Measurements from ENCODE around the gene SGCD.

Gene SGCD

GRCh38 chr5:156682971-156683370 is 356.0 kb downstream of the SGCD start:
- Mint-ChIP-seq H3K4me3 (no peak overlapping the region), H3K9me3 (no peaks in the 10 kb centered on the region), H3K27ac (no peak overlapping the region), H3K4me1 (ENCODE audit: low read depth in 2 of 2) (peaks cover 0 to 3% of the 10 kb centered on the region in 2 donors), H3K27me3 (peaks cover 21 to 73% of the 10 kb centered on the region in 2 donors), H3K36me3 (ENCODE audit: insufficient read depth) (peaks cover 5% of the 10 kb centered on the region)
- no peak for DNase-seq
- ATAC-seq (replicated peaks): no peak

DNA sequence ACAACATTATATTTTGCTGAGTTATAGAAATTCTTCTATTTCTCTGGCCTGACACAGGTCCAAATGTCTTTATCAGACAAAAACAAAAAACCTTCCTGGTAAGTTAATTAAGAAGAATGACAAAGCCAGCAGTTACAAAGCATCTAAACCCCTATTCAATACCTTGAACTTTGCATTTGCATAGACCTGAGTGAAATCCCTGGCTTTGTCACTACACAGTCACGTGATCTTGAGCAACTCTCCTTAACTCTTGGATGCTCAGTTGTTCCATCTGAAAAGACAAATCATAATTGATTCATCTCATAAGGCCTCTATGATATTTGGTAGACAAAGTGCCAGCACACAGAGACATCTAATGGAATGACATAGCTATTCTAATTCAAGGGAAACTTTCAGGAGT is 356.5 kb downstream of the SGCD start:
- no peak overlapping the region for H3K27ac Mint-ChIP-seq
- peaks cover 26 to 78% of the 10 kb centered on the region in 2 donors for H3K27me3 Mint-ChIP-seq
- H3K9me3 Mint-ChIP-seq: no peaks in the 10 kb centered on the region
- peaks cover 0 to 3% of the 10 kb centered on the region in 2 donors for H3K4me1 Mint-ChIP-seq (ENCODE audit: low read depth in 2 of 2)
- DNase-seq (no peak), ATAC-seq (replicated peaks) (no peak)
- H3K36me3 Mint-ChIP-seq (ENCODE audit: insufficient read depth): peaks cover 5% of the 10 kb centered on the region
- H3K4me3 Mint-ChIP-seq: no peak overlapping the region

DNA sequence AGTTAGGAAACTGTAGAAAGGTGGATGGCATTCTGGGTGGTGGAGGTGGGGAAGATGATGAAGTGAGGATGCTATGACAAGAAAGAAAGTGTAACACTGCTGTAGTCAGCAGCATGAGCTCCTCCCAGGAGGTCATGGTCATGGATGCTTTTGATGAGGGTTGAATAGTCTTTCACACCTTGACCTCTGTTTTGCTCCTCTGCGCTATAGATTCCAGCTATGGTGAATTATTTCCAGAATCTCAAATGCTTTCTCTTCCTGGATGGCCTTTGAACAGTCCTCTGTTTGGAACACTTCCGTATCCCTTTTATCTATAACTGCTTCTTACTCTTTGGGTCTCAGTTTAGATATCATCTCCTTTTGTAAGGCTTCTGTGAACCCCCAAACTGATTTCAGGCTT is 357.3 kb downstream of the SGCD start:
- H3K27ac Mint-ChIP-seq: no peak overlapping the region
- no peaks in the 10 kb centered on the region for H3K9me3 Mint-ChIP-seq
- no peak overlapping the region for H3K4me3 Mint-ChIP-seq
- peaks cover 0 to 3% of the 10 kb centered on the region in 2 donors for H3K4me1 Mint-ChIP-seq (ENCODE audit: low read depth in 2 of 2)
- DNase-seq: no peak
- ATAC-seq (replicated peaks): no peak
- peaks cover 33 to 85% of the 10 kb centered on the region in 2 donors for H3K27me3 Mint-ChIP-seq
- H3K36me3 Mint-ChIP-seq (ENCODE audit: insufficient read depth): peaks cover 5% of the 10 kb centered on the region

DNA sequence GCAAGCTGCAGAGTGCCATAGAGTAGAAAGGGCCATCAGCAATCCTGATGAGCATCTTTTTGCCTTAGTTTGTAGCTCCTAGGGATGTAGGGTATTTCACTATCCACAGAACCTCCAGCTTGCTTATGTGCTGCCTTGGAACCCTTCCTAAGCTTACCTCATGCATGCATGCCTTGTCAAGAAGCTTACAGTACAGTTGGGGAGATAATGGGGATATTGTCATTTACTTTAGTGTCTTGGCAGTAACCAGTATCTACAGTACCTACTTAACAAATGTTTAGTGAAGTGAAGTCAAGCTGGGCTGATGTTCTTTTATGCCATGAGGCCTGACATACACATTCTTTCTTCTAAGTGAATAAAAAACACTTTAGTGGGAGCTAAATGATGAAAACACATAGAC is 358.5 kb downstream of the SGCD start:
- DNase-seq: no peak
- no peak for ATAC-seq (replicated peaks)
- Mint-ChIP-seq H3K4me1 (ENCODE audit: low read depth in 2 of 2) (peaks cover 0 to 3% of the 10 kb centered on the region in 2 donors), H3K9me3 (no peaks in the 10 kb centered on the region), H3K27ac (no peak overlapping the region), H3K4me3 (no peak overlapping the region), H3K36me3 (ENCODE audit: insufficient read depth) (peaks cover 5% of the 10 kb centered on the region), H3K27me3 (peaks cover 41 to 90% of the 10 kb centered on the region in 2 donors)

- H3K27me3 Mint-ChIP-seq: peaks cover 45 to 86% of the 10 kb centered on the region in 2 donors
- ATAC-seq (replicated peaks) (no peak), DNase-seq (no peak)
- H3K9me3 Mint-ChIP-seq: no peaks in the 10 kb centered on the region
- peaks cover 0 to 3% of the 10 kb centered on the region in 2 donors for H3K4me1 Mint-ChIP-seq (ENCODE audit: low read depth in 2 of 2)
- H3K4me3 Mint-ChIP-seq: no peak overlapping the region
- H3K27ac Mint-ChIP-seq: no peak overlapping the region
- H3K36me3 Mint-ChIP-seq (ENCODE audit: insufficient read depth): peaks cover 5% of the 10 kb centered on the region
Measured at GRCh38 chr5:156686380-156686779, 359.4 kb downstream of the SGCD start.

DNA sequence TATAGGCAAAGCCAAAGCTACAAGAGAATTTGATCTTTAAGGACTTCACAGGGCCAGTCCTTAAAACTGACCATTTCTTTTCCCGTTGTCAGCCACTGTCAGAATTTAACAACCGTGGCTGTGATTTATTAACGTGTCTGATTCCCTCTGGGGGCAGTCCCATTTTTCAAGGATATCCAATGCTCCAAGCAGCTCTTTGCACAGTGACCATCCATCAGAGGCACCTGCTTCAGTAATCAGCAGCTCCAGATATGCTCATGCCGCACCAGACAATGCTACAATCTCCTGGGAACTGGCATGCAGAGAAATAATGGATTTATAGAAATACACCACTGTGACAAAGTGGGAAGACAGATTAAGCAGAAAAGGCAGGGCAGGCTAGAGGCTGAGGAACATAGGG is 359.8 kb downstream of the SGCD start:
- DNase-seq: no peak
- no peaks in the 10 kb centered on the region for H3K9me3 Mint-ChIP-seq
- peaks cover 0 to 3% of the 10 kb centered on the region in 2 donors for H3K4me1 Mint-ChIP-seq (ENCODE audit: low read depth in 2 of 2)
- H3K27me3 Mint-ChIP-seq: peaks cover 45 to 82% of the 10 kb centered on the region in 2 donors
- no peak for ATAC-seq (replicated peaks)
- H3K36me3 Mint-ChIP-seq (ENCODE audit: insufficient read depth): peaks cover 5% of the 10 kb centered on the region
- H3K27ac Mint-ChIP-seq: no peak overlapping the region
- no peak overlapping the region for H3K4me3 Mint-ChIP-seq

GRCh38 chr5:156687514-156687913 is 360.6 kb downstream of the SGCD start:
- no peak for DNase-seq
- H3K36me3 Mint-ChIP-seq (ENCODE audit: insufficient read depth): peaks cover 5% of the 10 kb centered on the region
- H3K4me3 Mint-ChIP-seq: no peak overlapping the region
- peaks cover 0 to 3% of the 10 kb centered on the region in 2 donors for H3K4me1 Mint-ChIP-seq (ENCODE audit: low read depth in 2 of 2)
- H3K27me3 Mint-ChIP-seq: peaks cover 45 to 76% of the 10 kb centered on the region in 2 donors
- no peaks in the 10 kb centered on the region for H3K9me3 Mint-ChIP-seq
- H3K27ac Mint-ChIP-seq: no peak overlapping the region
- ATAC-seq (replicated peaks): no peak

DNA sequence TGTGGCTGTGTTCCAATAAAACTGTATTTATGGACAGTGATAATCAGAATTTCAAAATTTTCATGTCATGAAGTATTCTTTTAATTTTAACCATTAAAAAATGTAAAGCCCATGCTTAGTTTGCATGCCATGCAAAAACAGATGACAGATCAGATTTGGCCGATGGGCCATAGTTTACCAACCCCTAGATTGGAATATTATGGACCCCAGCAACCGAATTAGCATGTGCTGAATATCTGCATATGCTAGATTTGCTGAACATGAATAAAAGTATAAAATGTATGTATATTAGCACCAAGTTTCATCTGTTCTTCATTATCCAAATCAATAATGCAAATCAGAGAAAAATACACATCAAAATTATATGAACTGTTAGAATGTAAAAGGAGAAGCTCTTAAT is 364.6 kb downstream of the SGCD start:
- Mint-ChIP-seq H3K27me3 (peaks cover 41 to 45% of the 10 kb centered on the region in 2 donors), H3K9me3 (no peaks in the 10 kb centered on the region), H3K4me3 (no peak overlapping the region), H3K27ac (no peak overlapping the region), H3K4me1 (ENCODE audit: low read depth in 2 of 2) (no peaks in the 10 kb centered on the region), H3K36me3 (ENCODE audit: insufficient read depth) (no peaks in the 10 kb centered on the region)
- ATAC-seq (replicated peaks): no peak
- no peak for DNase-seq

DNA sequence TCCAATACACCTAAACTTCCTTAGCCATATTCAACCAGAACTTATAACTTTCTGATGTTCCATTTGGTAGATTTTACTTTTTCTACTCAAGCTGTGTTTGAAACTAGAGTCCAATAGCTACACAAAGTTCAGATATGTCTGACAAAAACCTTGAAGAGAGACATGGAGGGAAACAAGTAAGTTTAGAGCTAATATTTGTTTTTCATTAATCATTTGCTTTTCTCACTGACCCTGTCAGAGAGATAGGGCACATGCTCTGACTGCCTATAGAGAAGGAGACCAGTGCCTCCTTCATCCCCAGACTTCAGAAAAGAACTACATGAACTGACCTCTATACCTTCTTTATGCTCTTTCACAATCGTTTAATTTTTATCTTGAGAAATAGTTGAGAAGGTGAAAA is 366.1 kb downstream of the SGCD start:
- H3K36me3 Mint-ChIP-seq (ENCODE audit: insufficient read depth): no peaks in the 10 kb centered on the region
- no peaks in the 10 kb centered on the region for H3K9me3 Mint-ChIP-seq
- ATAC-seq (replicated peaks) (no peak), DNase-seq (no peak)
- no peak overlapping the region for H3K27ac Mint-ChIP-seq
- no peak overlapping the region for H3K4me3 Mint-ChIP-seq
- H3K4me1 Mint-ChIP-seq (ENCODE audit: low read depth in 2 of 2): no peaks in the 10 kb centered on the region
- peaks cover 26 to 31% of the 10 kb centered on the region in 2 donors for H3K27me3 Mint-ChIP-seq

- H3K4me1 Mint-ChIP-seq (ENCODE audit: low read depth in 2 of 2): no peaks in the 10 kb centered on the region
- no peak for DNase-seq
- peaks cover 11 to 18% of the 10 kb centered on the region in 2 donors for H3K27me3 Mint-ChIP-seq
- H3K36me3 Mint-ChIP-seq (ENCODE audit: insufficient read depth): no peaks in the 10 kb centered on the region
- H3K27ac Mint-ChIP-seq: no peak overlapping the region
- H3K4me3 Mint-ChIP-seq: no peak overlapping the region
- no peaks in the 10 kb centered on the region for H3K9me3 Mint-ChIP-seq
- ATAC-seq (replicated peaks): no peak
Measured at GRCh38 chr5:156694598-156694997, 367.6 kb downstream of the SGCD start.

DNA sequence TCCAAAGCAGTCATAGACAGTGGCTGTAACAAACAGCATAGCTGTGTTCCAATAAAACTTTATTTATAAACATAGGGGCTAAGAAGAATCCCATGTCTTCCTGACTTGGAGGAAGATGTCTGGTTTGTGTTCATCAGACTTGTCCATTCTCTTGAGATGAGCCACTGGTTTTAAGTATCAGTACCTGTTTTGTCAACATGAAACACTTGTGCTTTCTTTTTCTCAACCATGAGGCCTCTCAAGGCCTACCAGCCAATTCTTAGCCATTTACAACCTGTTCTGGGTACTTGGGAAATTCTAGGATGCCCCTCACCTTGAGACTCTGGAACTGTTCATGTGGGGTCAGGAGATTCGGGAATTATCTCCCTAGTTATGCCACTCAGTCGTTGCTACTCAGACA is 368.8 kb downstream of the SGCD start:
- H3K4me3 Mint-ChIP-seq: no peak overlapping the region
- DNase-seq (no peak), ATAC-seq (replicated peaks) (no peak)
- no peaks in the 10 kb centered on the region for H3K9me3 Mint-ChIP-seq
- no peaks in the 10 kb centered on the region for H3K36me3 Mint-ChIP-seq (ENCODE audit: insufficient read depth)
- H3K27ac Mint-ChIP-seq: no peak overlapping the region
- peaks cover 2 to 15% of the 10 kb centered on the region in 2 donors for H3K27me3 Mint-ChIP-seq
- no peaks in the 10 kb centered on the region for H3K4me1 Mint-ChIP-seq (ENCODE audit: low read depth in 2 of 2)

- no peak overlapping the region for H3K27ac Mint-ChIP-seq
- ATAC-seq (replicated peaks): no peak
- peaks cover 0 to 15% of the 10 kb centered on the region in 2 donors for H3K27me3 Mint-ChIP-seq
- no peaks in the 10 kb centered on the region for H3K36me3 Mint-ChIP-seq (ENCODE audit: insufficient read depth)
- no peaks in the 10 kb centered on the region for H3K4me1 Mint-ChIP-seq (ENCODE audit: low read depth in 2 of 2)
- no peaks in the 10 kb centered on the region for H3K9me3 Mint-ChIP-seq
- no peak overlapping the region for H3K4me3 Mint-ChIP-seq
- no peak for DNase-seq
Measured at GRCh38 chr5:156698323-156698722, 371.4 kb downstream of the SGCD start.

DNA sequence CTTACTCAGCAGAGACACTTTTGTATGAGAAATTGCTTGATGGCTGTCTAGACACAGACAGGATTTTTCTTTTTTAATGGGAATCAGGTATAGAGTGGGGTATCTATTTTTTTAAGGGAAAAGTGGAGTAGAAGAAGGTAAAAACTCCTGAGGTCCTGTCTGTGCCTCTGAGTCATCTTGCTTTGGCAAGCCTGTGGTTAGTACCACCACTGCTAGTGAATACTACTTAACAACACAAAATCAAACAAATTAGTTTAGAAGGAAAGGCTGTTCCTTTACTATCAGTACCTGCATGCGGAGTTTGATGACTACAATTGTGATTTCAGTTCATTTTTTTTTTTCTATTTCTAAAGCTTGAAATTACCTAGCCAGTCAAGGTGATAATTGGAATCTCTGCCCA is 372.2 kb downstream of the SGCD start:
- Mint-ChIP-seq H3K27me3 (peaks cover 0 to 15% of the 10 kb centered on the region in 2 donors), H3K9me3 (no peaks in the 10 kb centered on the region), H3K4me1 (ENCODE audit: low read depth in 2 of 2) (no peaks in the 10 kb centered on the region), H3K36me3 (ENCODE audit: insufficient read depth) (no peaks in the 10 kb centered on the region), H3K4me3 (no peak overlapping the region), H3K27ac (no peak overlapping the region)
- no peak for ATAC-seq (replicated peaks)
- no peak for DNase-seq

DNA sequence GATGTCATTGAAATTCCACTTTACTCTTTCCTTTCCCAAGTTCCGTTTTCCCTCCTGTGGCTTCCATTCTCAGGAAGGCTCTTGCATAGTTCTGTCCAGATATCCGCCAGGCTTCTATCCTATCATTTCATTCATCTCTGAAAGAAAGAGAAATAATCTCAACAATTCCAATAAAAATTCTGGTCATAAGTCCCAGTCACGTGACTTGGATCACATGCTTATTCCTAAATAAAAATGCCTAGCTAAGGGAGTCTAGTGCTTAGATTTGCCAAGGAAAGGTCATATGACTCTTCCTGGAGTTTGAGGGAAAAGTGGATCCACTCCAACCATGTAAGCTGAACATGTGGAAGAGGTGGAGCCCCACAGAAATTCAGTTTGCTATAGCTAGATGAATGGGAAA is 377.2 kb downstream of the SGCD start:
- Mint-ChIP-seq H3K27me3 (peaks cover 16 to 31% of the 10 kb centered on the region in 2 donors), H3K4me3 (no peak overlapping the region), H3K4me1 (ENCODE audit: low read depth in 2 of 2) (no peaks in the 10 kb centered on the region), H3K9me3 (no peaks in the 10 kb centered on the region), H3K36me3 (ENCODE audit: insufficient read depth) (no peaks in the 10 kb centered on the region), H3K27ac (no peak overlapping the region)
- ATAC-seq (replicated peaks) (no peak), DNase-seq (no peak)

DNA sequence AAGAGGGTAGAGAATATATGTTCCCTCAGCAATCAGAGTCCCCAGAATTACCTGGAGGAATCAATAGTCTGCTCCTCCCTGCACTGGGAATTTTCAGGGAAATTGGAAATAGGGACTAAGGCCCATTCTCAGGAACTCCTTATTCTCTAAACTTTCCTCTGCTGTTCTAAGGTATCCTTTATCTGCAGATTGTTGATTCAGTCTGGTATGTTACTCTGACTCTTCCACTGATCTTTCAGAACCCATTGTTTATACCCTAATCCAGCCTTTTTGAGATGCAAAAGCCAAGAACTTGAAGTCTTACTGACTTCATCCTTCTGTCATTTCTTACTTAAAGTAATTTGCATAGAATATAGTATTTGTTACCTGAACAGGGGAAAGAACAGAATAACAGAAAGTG is 379.7 kb downstream of the SGCD start:
- no peak for DNase-seq
- H3K36me3 Mint-ChIP-seq (ENCODE audit: insufficient read depth): no peaks in the 10 kb centered on the region
- H3K9me3 Mint-ChIP-seq: no peaks in the 10 kb centered on the region
- H3K27me3 Mint-ChIP-seq: peaks cover 30 to 36% of the 10 kb centered on the region in 2 donors
- H3K27ac Mint-ChIP-seq: no peak overlapping the region
- ATAC-seq (replicated peaks): no peak
- H3K4me1 Mint-ChIP-seq (ENCODE audit: low read depth in 2 of 2): no peaks in the 10 kb centered on the region
- H3K4me3 Mint-ChIP-seq: no peak overlapping the region
